Progenitor cell of endocrine pancreas (in vitro differentiated cells): ENCODE measurements around the gene INPP4A. TPM values are rescaled to one million over a fixed set of nuclear protein-coding genes. Genes with fewer than 3 reads are reported as not detected.

ENCODE experiments used
- DNase-seq: peaks from one replicate; pipeline ENCODE4 v3.0.0; 2021; ENCODE audit warnings: low spot score; ENCODE audit not compliant: unreplicated experiment
- H3K27ac Mint-ChIP-seq: 2 replicates; pipeline ENCODE4 v1.8.0; 2021; ENCODE audit warnings: mild to moderate bottlenecking, moderate library complexity, mixed read lengths
- H3K27me3 Mint-ChIP-seq: 2 replicates; pipeline ENCODE4 v1.8.0; 2021; ENCODE audit warnings: mixed read lengths
- H3K36me3 Mint-ChIP-seq: 2 replicates; pipeline ENCODE4 v1.8.0; 2022; ENCODE audit warnings: mixed read lengths; ENCODE audit not compliant: insufficient read depth
- H3K4me1 Mint-ChIP-seq: 2 replicates; pipeline ENCODE4 v1.8.0; 2021; ENCODE audit warnings: low read depth, mixed read lengths
- H3K4me3 Mint-ChIP-seq: 2 replicates; pipeline ENCODE4 v1.8.0; 2021; ENCODE audit warnings: low read depth, mild to moderate bottlenecking, moderate library complexity, mixed read lengths
- H3K9me3 Mint-ChIP-seq: 2 replicates; pipeline ENCODE4 v1.8.0; 2021; ENCODE audit warnings: low read depth, mixed read lengths
- CTCF ChIP-seq: fragments of 200-600 bp; sonication (generic); IDR thresholded peaks from one replicate; pipeline ENCODE4 v1.5.0; 2021; ENCODE audit warnings: antibody characterized with exemption, mild to moderate bottlenecking; ENCODE audit not compliant: unreplicated experiment
- total RNA-seq: library from RNA; stranded (reverse); gene quantifications from 2 replicates; pipeline ENCODE4 v1.2.1, GENCODE V29; 2021

Gene INPP4A
- total RNA-seq, 1 donor from 2014 or later, result 33.0 TPM

GRCh38 chr2:98467082-98467536 lies 22.5 kb downstream of the INPP4A start:
- no peaks in the 10 kb centered on the region for H3K9me3 Mint-ChIP-seq
- no peak for TF ChIP-seq CTCF
- no peaks in the 10 kb centered on the region for H3K27me3 Mint-ChIP-seq
- H3K27ac Mint-ChIP-seq, result no peak overlapping the region
- no peak for DNase-seq
- H3K4me3 Mint-ChIP-seq, result no peak overlapping the region
- H3K36me3 Mint-ChIP-seq, result peaks cover 1% of the 10 kb centered on the region
- peaks cover 3% of the 10 kb centered on the region for H3K4me1 Mint-ChIP-seq

- no peak overlapping the region for H3K4me3 Mint-ChIP-seq
- TF ChIP-seq CTCF, result no peak
- H3K27ac Mint-ChIP-seq, result no peak overlapping the region
- H3K4me1 Mint-ChIP-seq, result peaks cover 3% of the 10 kb centered on the region
- H3K36me3 Mint-ChIP-seq, result peaks cover 1% of the 10 kb centered on the region
- no peaks in the 10 kb centered on the region for H3K27me3 Mint-ChIP-seq
- DNase-seq, result no peak
- H3K9me3 Mint-ChIP-seq, result no peaks in the 10 kb centered on the region
Measured at GRCh38 chr2:98467652-98468051, 23.0 kb downstream of the INPP4A start.

- no peak for DNase-seq
- Mint-ChIP-seq H3K4me1 (peaks cover 3% of the 10 kb centered on the region), H3K4me3 (no peak overlapping the region), H3K36me3 (peaks cover 1% of the 10 kb centered on the region), H3K27me3 (no peaks in the 10 kb centered on the region), H3K27ac (no peak overlapping the region), H3K9me3 (no peaks in the 10 kb centered on the region)
- no peak for TF ChIP-seq CTCF
Measured at GRCh38 chr2:98468621-98469236, 24.1 kb downstream of the INPP4A start.

- H3K36me3 Mint-ChIP-seq, result peaks cover 1% of the 10 kb centered on the region
- no peak overlapping the region for H3K4me3 Mint-ChIP-seq
- no peak for DNase-seq
- H3K27ac Mint-ChIP-seq, result no peak overlapping the region
- no peaks in the 10 kb centered on the region for H3K9me3 Mint-ChIP-seq
- TF ChIP-seq CTCF, result no peak
- H3K4me1 Mint-ChIP-seq, result peaks cover 3% of the 10 kb centered on the region
- no peaks in the 10 kb centered on the region for H3K27me3 Mint-ChIP-seq
Measured at GRCh38 chr2:98469862-98470544, 25.3 kb downstream of the INPP4A start.

GRCh38 chr2:98470851-98471255 lies 26.2 kb downstream of the INPP4A start:
- Mint-ChIP-seq H3K36me3 (peaks cover 1% of the 10 kb centered on the region), H3K4me1 (peaks cover 3% of the 10 kb centered on the region), H3K4me3 (no peak overlapping the region), H3K9me3 (no peaks in the 10 kb centered on the region), H3K27me3 (no peaks in the 10 kb centered on the region), H3K27ac (peak overlapping the region; percentile 60)
- DNase-seq, result no peak
- TF ChIP-seq CTCF, result no peak
